Spinal cord (tissue), 10 donors: ENCODE results near the gene LRRFIP1. TPM values are rescaled to one million over a fixed set of nuclear protein-coding genes. Genes with fewer than 3 reads are reported as not detected.

Experiments used
- DNase-seq, 6 donors: peaks; one replicate each; pipeline versions ENCODE4 v3.0.0 to v3.0.0-alpha.2; 2013 to 2015; ENCODE audit warnings: low spot score in 6 of 6, low read depth in 4 of 6
- H3K27ac ChIP-seq: one replicate; pipeline ENCODE4 v1.5.1; 2013; ENCODE audit warnings: low read depth, low read length, control low read depth
- H3K27me3 ChIP-seq: one replicate; pipeline ENCODE4 v1.6.1; 2013; ENCODE audit warnings: low read length; ENCODE audit not compliant: control insufficient read depth, insufficient read depth
- H3K36me3 ChIP-seq: one replicate; pipeline ENCODE4 v1.6.1; 2013; ENCODE audit warnings: low read length; ENCODE audit not compliant: control insufficient read depth, insufficient read depth
- H3K4me1 ChIP-seq: one replicate; pipeline ENCODE4 v1.6.1; 2013; ENCODE audit warnings: low read length; ENCODE audit not compliant: control insufficient read depth, insufficient read depth
- H3K4me3 ChIP-seq: one replicate; pipeline ENCODE4 v1.5.1; 2013; ENCODE audit warnings: low read depth, low read length, control low read depth
- H3K9me3 ChIP-seq: one replicate; pipeline ENCODE4 v1.6.1; 2013; ENCODE audit warnings: low read length; ENCODE audit not compliant: control insufficient read depth, insufficient read depth
- WGBS: methylation state at CpG from one replicate; pipeline ENCODE4 v1.1.5; 2013; ENCODE audit warnings: missing lambda C conversion rate; ENCODE audit not compliant: insufficient coverage; 5-methylcytosine and 5-hydroxymethylcytosine counted together
- polyA plus RNA-seq, 2 donors: library from polyadenylated mRNA; unstranded; fragments of 120-200 nt; gene quantifications; one replicate each; pipeline ENCODE4 v1.2.1, GENCODE V29; 2013; ENCODE audit not compliant: insufficient read length in 2 of 2
- total RNA-seq, 2 donors: library from RNA; depleted of rRNA in 1 of 2; stranded (reverse); fragments of 120-200 nt in 1 of 2; fragments of >200 nt in 1 of 2; gene quantifications; one replicate each; pipeline versions ENCODE4 v1.2.3 to v1.2.4, GENCODE V29; 2013 to 2014
- donor health status: healthy.

The LRRFIP1 gene
- total and polyA plus RNA-seq, 4 donors: 36.5 to 56.1 (median 55.2) TPM

DNA sequence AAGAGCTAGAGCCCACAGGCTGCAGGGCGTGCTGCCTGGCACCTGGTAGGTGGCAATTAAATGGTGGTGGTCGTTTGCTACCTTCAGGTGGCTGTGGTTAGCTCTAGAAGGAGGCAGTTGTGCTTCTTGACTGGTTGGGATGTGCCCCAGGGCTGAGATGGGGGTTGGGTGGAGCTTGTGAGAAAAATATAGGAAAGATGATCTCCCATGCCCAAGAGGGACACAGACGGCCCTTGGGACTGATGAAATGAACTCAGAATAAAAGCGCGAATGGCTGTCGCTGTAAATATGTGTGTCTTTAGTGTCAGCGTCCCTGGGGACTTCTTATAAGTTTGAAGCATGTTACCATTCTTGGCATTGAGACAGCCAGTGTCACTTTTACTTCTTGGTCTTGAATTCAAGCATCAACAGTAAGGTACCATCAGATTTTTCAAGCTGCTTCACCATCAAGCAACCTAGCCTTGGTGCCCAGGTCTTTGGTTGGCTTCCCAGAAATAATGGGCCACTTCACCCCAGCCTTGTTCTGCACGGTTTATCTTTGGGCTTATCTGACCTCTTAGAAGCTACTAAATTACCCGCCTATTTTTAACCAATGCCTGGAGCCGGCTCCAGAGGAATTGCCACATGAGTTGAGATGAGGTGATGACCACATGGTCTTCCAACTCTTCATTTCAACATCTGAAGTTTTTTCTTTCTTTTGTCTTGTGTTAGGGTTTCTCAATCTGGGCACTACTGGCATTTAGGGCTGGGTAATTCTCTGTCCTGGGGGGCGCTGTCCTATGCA is 11.9 kb downstream of the LRRFIP1 start:
- Histone ChIP-seq H3K9me3 (peaks cover 5% of the 10 kb centered on the region), H3K36me3 (peaks cover 18% of the 10 kb centered on the region), H3K27ac (no peak overlapping the region), H3K27me3 (no peaks in the 10 kb centered on the region), H3K4me3 (no peak overlapping the region), H3K4me1 (no peaks in the 10 kb centered on the region)
- DNase-seq: no peak
- 87% methylated on average over 3 of the region's 11 CpGs for WGBS

DNA sequence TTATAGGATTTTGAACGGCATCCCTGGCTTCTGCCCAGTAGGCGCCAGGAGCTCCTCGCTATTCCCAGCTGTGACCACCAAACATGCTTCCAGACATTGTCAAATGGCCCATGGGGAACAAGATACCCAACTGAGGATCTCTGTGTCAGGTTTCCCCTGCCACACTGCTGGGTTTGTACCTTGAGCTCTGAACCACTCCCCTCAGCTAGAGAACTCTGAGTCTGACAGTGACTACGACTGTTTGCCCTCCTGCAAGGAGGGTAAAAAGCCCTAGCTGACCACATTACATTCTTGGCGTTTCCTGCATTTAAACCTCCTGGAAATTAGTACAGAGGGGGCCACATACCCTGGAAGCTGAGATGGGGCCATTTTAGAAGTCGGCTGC is 12.4 kb downstream of the LRRFIP1 start:
- Histone ChIP-seq H3K9me3 (peaks cover 1% of the 10 kb centered on the region), H3K36me3 (peaks cover 19% of the 10 kb centered on the region), H3K4me1 (no peaks in the 10 kb centered on the region), H3K4me3 (no peak overlapping the region), H3K27ac (no peak overlapping the region), H3K27me3 (no peaks in the 10 kb centered on the region)
- WGBS: 89% methylated on average over 5 of the region's 6 CpGs
- no peak for DNase-seq

DNA sequence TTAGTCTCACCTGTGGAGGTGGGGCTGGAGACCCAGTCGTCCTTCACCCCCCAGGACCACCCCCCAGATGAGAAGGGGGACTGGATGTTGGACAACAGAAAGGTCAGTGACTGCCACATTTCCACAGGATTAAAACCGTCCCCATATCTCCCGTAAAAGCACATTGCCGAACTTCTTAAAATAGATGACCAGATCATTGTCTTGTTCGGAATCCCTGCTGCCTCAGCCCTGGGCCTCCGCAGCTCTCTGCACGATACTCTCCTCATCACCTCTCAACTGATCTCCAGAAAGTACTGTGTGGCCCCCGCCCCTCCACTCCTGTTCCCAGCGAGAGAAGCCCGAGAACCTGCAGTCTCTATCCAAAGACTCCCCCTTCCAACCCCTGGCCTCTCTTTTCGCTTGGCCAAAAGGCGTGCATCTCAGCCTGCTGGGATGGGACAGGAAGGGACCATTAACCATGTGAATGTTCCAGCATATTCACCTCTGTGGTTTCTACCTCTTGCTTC is 13.2 kb downstream of the LRRFIP1 start:
- peaks cover 25% of the 10 kb centered on the region for H3K36me3 ChIP-seq
- H3K4me1 ChIP-seq: no peaks in the 10 kb centered on the region
- H3K27ac ChIP-seq: no peak overlapping the region
- DNase-seq: no peak
- 93% methylated on average over 7 of the region's 12 CpGs for WGBS
- H3K27me3 ChIP-seq: no peaks in the 10 kb centered on the region
- no peak overlapping the region for H3K4me3 ChIP-seq
- H3K9me3 ChIP-seq: no peaks in the 10 kb centered on the region

DNA sequence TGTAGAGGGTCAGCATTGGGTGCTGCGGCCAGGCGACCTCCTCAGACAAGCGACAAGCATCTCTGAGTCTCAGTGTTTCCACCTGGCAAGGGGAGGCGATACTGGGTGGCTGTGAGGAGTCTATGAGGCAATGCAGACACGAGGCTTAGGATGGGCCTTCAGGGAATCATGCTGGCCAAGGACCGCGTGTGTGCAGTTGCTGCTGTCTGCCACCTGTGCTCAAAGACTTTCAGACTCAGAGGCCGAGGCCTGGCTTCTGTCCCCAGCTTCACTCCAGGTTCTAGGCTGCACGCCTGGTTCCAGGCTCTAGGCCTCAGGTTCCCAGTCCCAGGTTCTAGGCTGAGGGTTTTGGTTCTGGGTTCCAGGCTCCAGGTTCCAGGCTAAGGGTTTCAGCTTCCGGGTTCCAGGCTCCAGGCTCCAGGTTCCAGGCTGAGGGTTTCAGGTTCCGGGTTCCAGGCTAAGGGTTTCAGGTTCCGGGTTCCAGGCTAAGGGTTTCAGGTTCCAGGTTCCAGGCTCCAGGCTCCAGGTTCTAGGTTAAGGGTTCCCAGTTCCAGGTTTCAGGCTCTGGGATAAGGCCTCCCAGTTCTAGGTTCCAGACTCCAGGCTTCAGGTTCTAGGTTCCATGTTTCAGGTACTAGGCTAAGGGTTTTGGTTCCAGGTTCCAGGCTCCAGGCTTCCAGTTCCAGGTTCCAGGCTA is 14.8 kb downstream of the LRRFIP1 start:
- WGBS: 97% methylated on average over 12 of the region's 12 CpGs
- H3K4me3 ChIP-seq: no peak overlapping the region
- H3K27ac ChIP-seq: no peak overlapping the region
- no peaks in the 10 kb centered on the region for H3K4me1 ChIP-seq
- no peaks in the 10 kb centered on the region for H3K9me3 ChIP-seq
- H3K27me3 ChIP-seq: no peaks in the 10 kb centered on the region
- no peak for DNase-seq
- peaks cover 31% of the 10 kb centered on the region for H3K36me3 ChIP-seq

DNA sequence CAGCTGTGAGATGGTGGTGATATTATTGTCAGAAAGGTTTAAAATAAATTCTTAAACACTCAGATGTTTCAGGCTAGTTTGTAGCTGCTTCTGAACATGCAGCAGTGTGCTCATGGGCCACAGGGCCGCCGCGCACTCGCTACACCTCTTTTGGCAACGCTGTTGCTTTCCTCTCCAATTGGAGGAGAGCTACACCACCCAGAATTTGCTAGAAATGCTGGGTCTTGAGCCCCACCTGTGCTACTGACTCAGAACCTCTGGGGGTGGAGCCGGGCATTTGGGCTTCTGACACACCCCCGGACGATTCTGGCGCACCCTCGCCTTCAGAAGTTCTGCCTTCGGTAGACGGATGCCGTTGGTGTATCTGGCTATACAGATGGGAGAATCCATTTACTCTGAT is 15.7 kb downstream of the LRRFIP1 start:
- Histone ChIP-seq H3K4me3 (no peak overlapping the region), H3K27ac (no peak overlapping the region)

DNA sequence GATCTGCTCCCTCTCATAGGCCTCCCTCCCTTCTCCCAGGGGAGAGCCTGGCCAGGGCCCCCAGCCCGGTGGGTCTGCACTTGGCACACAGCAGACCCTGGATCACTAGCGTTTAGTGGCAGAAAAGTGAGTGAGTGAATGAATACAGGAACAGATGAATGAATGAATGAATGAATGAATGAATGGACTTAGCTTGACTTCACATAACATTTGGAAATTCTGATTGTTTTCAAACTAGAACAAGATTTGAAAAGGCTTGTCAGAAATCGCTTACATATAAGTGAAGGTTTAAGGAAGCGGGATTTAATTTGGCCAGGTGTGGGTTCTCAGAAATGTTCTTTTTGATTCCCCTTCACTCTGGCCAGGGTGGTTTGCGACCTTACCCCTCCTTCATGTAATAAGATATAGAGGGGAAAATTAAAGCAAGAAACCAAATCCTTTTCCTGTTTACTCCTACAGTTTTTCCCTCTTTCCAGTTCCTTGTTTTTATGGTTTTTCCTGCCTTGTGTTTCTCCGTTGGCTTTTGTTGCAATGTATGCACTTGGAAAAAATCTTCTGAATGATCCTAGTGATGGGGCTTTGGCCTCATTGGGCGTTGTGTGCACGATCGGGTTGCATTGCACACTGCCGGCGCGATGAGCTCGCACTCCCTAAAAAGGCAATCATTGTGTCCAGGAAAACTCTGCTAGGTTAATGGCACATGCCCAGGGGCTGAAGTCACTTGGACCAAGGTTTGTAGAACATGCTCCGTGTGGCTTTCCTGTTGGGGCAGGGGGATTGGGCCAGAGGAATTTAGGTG is 16.4 kb downstream of the LRRFIP1 start:
- no peak for DNase-seq
- H3K27ac ChIP-seq: no peak overlapping the region
- no peak overlapping the region for H3K4me3 ChIP-seq
- H3K4me1 ChIP-seq: no peaks in the 10 kb centered on the region
- WGBS: 91% methylated on average over 10 of the region's 14 CpGs
- H3K36me3 ChIP-seq: peaks cover 36% of the 10 kb centered on the region
- H3K27me3 ChIP-seq: no peaks in the 10 kb centered on the region
- no peaks in the 10 kb centered on the region for H3K9me3 ChIP-seq

More for the DNA sequence above, 15.7 kb downstream of the LRRFIP1 start:
- Histone ChIP-seq H3K36me3 (peaks cover 36% of the 10 kb centered on the region), H3K4me1 (no peaks in the 10 kb centered on the region), H3K9me3 (no peaks in the 10 kb centered on the region), H3K27me3 (no peaks in the 10 kb centered on the region)
- no peak for DNase-seq
- 90% methylated on average over 13 of the region's 13 CpGs for WGBS

DNA sequence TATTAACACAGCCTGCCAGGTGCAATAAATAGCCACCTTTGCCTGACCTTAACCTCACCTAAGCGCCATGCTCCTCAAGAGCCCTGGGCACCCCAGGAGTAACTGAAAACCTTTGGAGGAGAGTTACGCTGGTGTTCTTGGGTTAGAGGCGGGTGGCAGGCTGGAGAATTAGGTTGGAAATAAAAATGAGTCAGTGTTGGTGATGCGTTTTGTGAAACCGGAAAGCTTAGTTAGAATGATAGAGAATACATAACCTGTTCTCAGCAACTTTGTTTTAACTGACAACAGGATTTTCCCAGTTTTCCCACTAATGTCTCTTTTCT is 17.0 kb downstream of the LRRFIP1 start:
- H3K36me3 ChIP-seq: peaks cover 40% of the 10 kb centered on the region
- no peaks in the 10 kb centered on the region for H3K27me3 ChIP-seq
- WGBS: 100% methylated on average over 4 of the region's 5 CpGs
- no peak for DNase-seq
- no peak overlapping the region for H3K4me3 ChIP-seq
- H3K9me3 ChIP-seq: no peaks in the 10 kb centered on the region
- no peak overlapping the region for H3K27ac ChIP-seq
- no peaks in the 10 kb centered on the region for H3K4me1 ChIP-seq

DNA sequence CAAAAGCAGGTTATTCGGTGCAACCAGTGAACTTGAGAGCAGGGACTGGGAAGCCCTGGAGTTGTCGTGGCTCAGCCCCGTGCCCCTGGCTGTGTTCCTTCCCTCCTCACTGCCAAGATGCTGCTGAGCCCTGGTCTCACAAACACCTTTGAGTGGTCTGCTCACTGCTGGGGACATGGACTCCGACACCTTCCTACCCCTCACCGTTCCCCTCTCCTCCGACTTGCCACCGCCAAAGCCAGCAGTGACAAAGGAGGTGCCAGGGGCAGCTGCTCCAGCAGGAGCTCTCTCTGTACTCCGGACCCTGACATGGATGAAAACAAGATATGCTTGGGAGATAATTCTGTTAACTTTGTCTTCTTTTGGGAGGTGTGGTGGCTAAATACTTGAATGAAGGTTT is 17.9 kb downstream of the LRRFIP1 start:
- H3K36me3 ChIP-seq: peaks cover 43% of the 10 kb centered on the region
- no peak overlapping the region for H3K4me3 ChIP-seq
- H3K9me3 ChIP-seq: no peaks in the 10 kb centered on the region
- no peak for DNase-seq
- H3K27ac ChIP-seq: no peak overlapping the region
- H3K27me3 ChIP-seq: no peaks in the 10 kb centered on the region
- no peaks in the 10 kb centered on the region for H3K4me1 ChIP-seq
- WGBS: 88% methylated on average over 4 of the region's 8 CpGs

DNA sequence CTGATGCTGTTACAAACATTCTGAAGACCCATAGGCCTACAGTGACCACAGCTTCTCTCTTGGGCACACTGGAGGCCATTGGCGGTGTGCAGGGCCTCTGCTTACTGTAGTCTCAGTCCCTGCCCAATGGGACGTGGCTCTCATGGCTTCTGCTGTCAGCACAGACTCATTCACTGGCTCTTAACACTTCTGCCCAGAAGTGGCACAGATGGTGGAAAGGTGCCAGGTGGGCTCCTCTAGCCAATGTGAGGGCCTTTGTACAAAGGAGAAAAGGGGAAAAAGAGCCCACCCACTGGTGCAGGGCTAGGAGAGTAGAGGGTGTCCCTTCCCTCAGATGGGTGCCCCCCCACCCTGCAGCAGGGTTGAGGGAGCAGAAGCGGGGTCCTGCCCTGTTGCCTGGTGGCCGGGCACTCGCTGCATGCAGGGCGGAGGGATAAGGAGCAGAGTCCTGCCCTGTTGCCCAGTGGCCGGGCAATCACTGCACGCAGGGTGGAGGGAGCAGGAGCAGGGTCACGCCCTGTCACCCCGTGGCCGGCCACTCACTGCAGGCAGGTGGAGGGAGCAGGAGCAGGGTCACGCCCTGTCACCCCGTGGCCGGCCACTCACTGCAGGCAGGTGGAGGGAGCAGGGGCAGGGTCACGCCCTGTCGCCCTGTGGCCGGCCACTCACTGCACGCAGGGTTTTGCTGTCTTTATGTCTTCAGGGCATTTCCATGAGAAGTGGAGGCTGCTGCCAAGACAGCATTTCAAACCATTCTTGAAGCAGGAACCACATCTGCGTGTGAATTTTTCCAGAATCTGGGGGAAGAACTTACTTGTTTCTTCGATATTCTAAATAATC is 20.0 kb downstream of the LRRFIP1 start:
- H3K9me3 ChIP-seq: peaks cover 3% of the 10 kb centered on the region
- no peak overlapping the region for H3K27ac ChIP-seq
- WGBS: 83% methylated on average over 18 of the region's 20 CpGs
- peaks cover 42% of the 10 kb centered on the region for H3K36me3 ChIP-seq
- H3K4me1 ChIP-seq: no peaks in the 10 kb centered on the region
- H3K4me3 ChIP-seq: no peak overlapping the region
- no peak for DNase-seq
- H3K27me3 ChIP-seq: no peaks in the 10 kb centered on the region
